MCF 10A (cell line): ENCODE measurements around the gene SMYD2. TPM values are rescaled to one million over a fixed set of nuclear protein-coding genes. Genes with fewer than 3 reads are reported as not detected.

ENCODE experiments used
- BruUV-seq: library from RNA; stranded (reverse); fragments of 400-500 nt; replicated peaks from 2 replicates; lab custom pipeline; 2021; lab: Mats Ljungman, UMichigan
- CTCF ChIA-PET: fragments of 300-600 bp; sonication (Branson Sonifier 250); formaldehyde crosslinking; extraction: SDS; loops from one replicate; lab custom pipeline; 2021; ENCODE audit warnings: antibody characterized with exemption, inconsistent platforms; lab: Yijun Ruan, JAX
- POLR2A ChIA-PET: fragments of 300-600, 350-650 bp; sonication (Branson Sonifier 250); formaldehyde crosslinking; extraction: SDS; loops from one replicate; lab custom pipeline; 2020; ENCODE audit warnings: antibody characterized with exemption, inconsistent platforms; lab: Yijun Ruan, JAX
- DNase-seq: peaks from one replicate; pipeline ENCODE4 v3.0.0-alpha.2; 2018; ENCODE audit not compliant: unreplicated experiment
- H3K27ac Mint-ChIP-seq: one replicate; pipeline ENCODE4 v1.8.0; 2022; ENCODE audit warnings: mild to moderate bottlenecking, low read depth, mixed read lengths; ENCODE audit not compliant: unreplicated experiment
- H3K27me3 Mint-ChIP-seq: one replicate; pipeline ENCODE4 v1.8.0; 2022; ENCODE audit warnings: mixed read lengths; ENCODE audit not compliant: insufficient read depth, unreplicated experiment
- H3K36me3 Mint-ChIP-seq: one replicate; pipeline ENCODE4 v1.8.0; 2022; ENCODE audit warnings: mild to moderate bottlenecking, moderate library complexity, mixed read lengths; ENCODE audit not compliant: insufficient read depth, unreplicated experiment
- H3K4me1 Mint-ChIP-seq: one replicate; pipeline ENCODE4 v1.8.0; 2022; ENCODE audit warnings: mixed read lengths; ENCODE audit not compliant: insufficient read depth, unreplicated experiment
- H3K4me3 Mint-ChIP-seq: one replicate; pipeline ENCODE4 v1.8.0; 2022; ENCODE audit warnings: mild to moderate bottlenecking, moderate library complexity, mixed read lengths; ENCODE audit not compliant: unreplicated experiment
- H3K9me3 Mint-ChIP-seq: one replicate; pipeline ENCODE4 v1.8.0; 2022; ENCODE audit warnings: mixed read lengths; ENCODE audit not compliant: unreplicated experiment
- intact Hi-C: fragments of 100-400 bp; cut with micrococcal nuclease; formaldehyde crosslinking; loops from 2 replicates; pipeline ENCODE4 v1.14.1; 2022
- total RNA-seq: library from RNA; stranded (reverse); gene quantifications from 2 replicates; pipeline ENCODE4 v1.2.3, GENCODE V29; 2022
- TF ChIP-seq, protein P1 (sequence below): fragments of 200-600 bp; IDR thresholded peaks from one replicate; pipeline ENCODE4 v1.8.0; 2022; ENCODE audit warnings: antibody characterized with exemption, mild to moderate bottlenecking; ENCODE audit not compliant: unreplicated experiment

SMYD2 gene
- total RNA-seq, 1 experiment from 2014 or later = 75.1 TPM

DNA sequence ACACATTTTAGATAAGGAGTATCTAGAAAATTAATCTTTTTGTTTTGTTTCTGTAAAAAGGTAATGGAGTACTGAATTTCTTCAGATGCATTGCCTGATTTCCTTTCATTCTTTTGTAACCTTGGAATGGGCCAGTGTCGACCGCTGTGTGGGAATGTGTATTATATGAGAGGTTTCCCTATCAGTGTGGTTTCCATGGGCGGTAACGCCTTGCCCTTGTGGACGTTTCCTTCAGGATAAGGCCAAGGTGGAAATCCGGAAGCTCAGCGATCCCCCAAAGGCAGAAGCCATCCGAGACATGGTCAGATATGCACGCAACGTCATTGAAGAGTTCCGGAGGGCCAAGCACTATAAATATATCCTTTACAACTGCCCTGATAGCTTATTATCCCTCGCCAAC lies 49.8 kb downstream of the SMYD2 start:
- BruUV-seq = no TSS peak
- ChIA-PET CTCF (interaction anchor here (0.6 to 20.4 kb wide), 50 partner anchors 8 to 1209 kb away, joined by 3 to 958 read pairs (median 22); partner anchors contain the start of genes CENPF, PTPN14 and SMYD2), POLR2A (interaction anchor here (1.0 to 6.1 kb wide), 5 partner anchors 69 to 252 kb away, joined by 4 to 75 read pairs (median 29); no protein-coding TSS in a partner anchor)
- H3K27me3 Mint-ChIP-seq = no peaks in the 10 kb centered on the region
- TF ChIP-seq, protein P1, sequence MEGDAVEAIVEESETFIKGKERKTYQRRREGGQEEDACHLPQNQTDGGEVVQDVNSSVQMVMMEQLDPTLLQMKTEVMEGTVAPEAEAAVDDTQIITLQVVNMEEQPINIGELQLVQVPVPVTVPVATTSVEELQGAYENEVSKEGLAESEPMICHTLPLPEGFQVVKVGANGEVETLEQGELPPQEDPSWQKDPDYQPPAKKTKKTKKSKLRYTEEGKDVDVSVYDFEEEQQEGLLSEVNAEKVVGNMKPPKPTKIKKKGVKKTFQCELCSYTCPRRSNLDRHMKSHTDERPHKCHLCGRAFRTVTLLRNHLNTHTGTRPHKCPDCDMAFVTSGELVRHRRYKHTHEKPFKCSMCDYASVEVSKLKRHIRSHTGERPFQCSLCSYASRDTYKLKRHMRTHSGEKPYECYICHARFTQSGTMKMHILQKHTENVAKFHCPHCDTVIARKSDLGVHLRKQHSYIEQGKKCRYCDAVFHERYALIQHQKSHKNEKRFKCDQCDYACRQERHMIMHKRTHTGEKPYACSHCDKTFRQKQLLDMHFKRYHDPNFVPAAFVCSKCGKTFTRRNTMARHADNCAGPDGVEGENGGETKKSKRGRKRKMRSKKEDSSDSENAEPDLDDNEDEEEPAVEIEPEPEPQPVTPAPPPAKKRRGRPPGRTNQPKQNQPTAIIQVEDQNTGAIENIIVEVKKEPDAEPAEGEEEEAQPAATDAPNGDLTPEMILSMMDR = no peak
- intact Hi-C loops = loop anchor here (5.0 kb wide), 1 partner anchor 817 kb away; no protein-coding TSS in a partner anchor
- H3K9me3 Mint-ChIP-seq = no peaks in the 10 kb centered on the region
- H3K4me3 Mint-ChIP-seq = no peak overlapping the region
- no peaks in the 10 kb centered on the region for H3K4me1 Mint-ChIP-seq
- no peak for DNase-seq
- H3K36me3 Mint-ChIP-seq = peaks cover 53% of the 10 kb centered on the region
- no peak overlapping the region for H3K27ac Mint-ChIP-seq

DNA sequence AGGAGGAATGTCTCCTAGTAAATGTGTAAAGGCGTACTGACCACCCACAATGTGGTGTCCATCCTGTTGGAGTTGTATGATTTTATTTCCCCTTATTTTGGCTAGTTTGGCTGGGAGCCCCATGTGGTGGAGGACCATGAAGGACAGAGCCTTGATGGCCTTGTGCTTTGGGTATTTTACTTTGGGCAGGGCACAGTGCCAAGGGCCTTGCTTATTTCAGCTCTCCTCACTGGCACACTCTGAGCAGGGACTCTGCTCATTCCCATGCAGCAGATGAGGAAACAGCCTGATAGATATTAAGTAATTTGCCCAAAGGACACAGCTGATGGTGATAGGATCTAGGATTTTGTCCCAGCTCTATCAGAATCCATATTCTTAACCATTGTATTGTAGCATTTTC lies 50.2 kb downstream of the SMYD2 start:
- TF ChIP-seq, protein P1 = no peak
- H3K27ac Mint-ChIP-seq = no peak overlapping the region
- intact Hi-C loops = loop anchor here (5.0 kb wide), 1 partner anchor 816 kb away; no protein-coding TSS in a partner anchor
- H3K27me3 Mint-ChIP-seq = no peaks in the 10 kb centered on the region
- ChIA-PET CTCF (interaction anchor here (0.5 to 20.4 kb wide), 73 partner anchors 8 to 1212 kb away, joined by 3 to 958 read pairs (median 8); partner anchors contain the start of genes CENPF, PTPN14 and SMYD2), POLR2A (interaction anchor here (0.6 to 6.1 kb wide), 10 partner anchors 55 to 342 kb away, joined by 3 to 53 read pairs (median 6); partner anchors contain the start of gene PTPN14)
- H3K4me1 Mint-ChIP-seq = no peaks in the 10 kb centered on the region
- H3K4me3 Mint-ChIP-seq = no peak overlapping the region
- H3K36me3 Mint-ChIP-seq = peaks cover 53% of the 10 kb centered on the region
- BruUV-seq = no TSS peak
- H3K9me3 Mint-ChIP-seq = no peaks in the 10 kb centered on the region
- DNase-seq = no peak

DNA sequence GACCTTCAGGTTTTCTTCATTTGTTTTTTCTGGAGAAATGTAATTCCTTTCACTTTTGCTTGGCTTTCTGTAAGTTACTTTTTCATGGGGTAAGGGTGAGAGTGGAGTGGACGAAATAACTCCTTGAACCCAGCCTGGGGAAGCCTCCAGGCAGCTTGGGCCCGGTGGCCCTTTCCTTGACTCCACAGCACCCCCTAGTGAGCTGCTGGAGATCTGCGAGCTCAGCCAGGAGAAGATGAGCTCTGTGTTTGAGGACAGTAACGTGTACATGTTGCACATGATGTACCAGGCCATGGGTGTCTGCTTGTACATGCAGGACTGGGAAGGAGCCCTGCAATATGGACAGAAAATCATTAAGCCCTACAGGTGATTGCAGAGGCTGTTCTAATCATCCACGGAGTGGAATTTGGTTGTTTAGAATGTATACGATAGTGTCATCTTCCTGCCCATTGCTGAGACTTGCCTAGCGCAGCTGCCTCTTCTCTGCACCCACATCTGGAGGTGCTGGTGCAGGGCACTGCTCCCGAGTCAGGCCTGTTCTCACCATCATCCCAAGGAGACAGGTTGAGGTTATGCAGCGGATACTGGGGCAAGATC lies 51.0 kb downstream of the SMYD2 start:
- DNase-seq = peak; percentile 79
- ChIA-PET POLR2A (interaction anchor here (0.6 to 6.1 kb wide), 15 partner anchors 9 to 587 kb away, joined by 3 to 53 read pairs (median 4); partner anchors contain the start of gene PTPN14), CTCF (interaction anchor here (0.5 to 20.4 kb wide), 112 partner anchors 7 to 1325 kb away, joined by 3 to 958 read pairs (median 6); partner anchors contain the start of genes CENPF, PTPN14 and SMYD2)
- Mint-ChIP-seq H3K4me3 (no peak overlapping the region), H3K4me1 (no peaks in the 10 kb centered on the region), H3K9me3 (no peaks in the 10 kb centered on the region), H3K27ac (peak overlapping the region; percentile 18), H3K27me3 (no peaks in the 10 kb centered on the region), H3K36me3 (peaks cover 52% of the 10 kb centered on the region)
- intact Hi-C loops = loop anchor here (1.0 to 5.0 kb wide), 3 partner anchors 815 to 1195 kb away; no protein-coding TSS in a partner anchor
- no TSS peak for BruUV-seq
- TF ChIP-seq, protein P1 = peak; percentile 99
